ENCODE measurements around the gene TBC1D8.

GRCh38 chr2:101052147-101052546 lies 99.0 kb downstream of the TBC1D8 start:
- TF ChIP-seq CTCF (conservative IDR thresholded peaks at IDR 0.05) (no peak), ZFX (IDR thresholded peaks at IDR 0.05) (no peak)
